ENCODE results near the gene PROSER3. TPM values are rescaled to one million over a fixed set of nuclear protein-coding genes. Genes with fewer than 3 reads are reported as not detected.

PROSER3 gene
- total RNA-seq, 2 donors from 2014 or later: 28.3 to 49.4 TPM

GRCh38 chr19:35775298-35776101 is 17.5 kb downstream of the PROSER3 start, which contains the start of gene ARHGAP33:
Gene ARHGAP33 (plus strand): TSS chr19:35775564. CDS start chr19:35775659, 95 bp downstream.
- DNase-seq (ENCODE audit: low spot score in 2 of 2) (peak; percentile 98 to 100), ATAC-seq (peak; percentile 97 to 98)
- H3K27ac Mint-ChIP-seq: peak within 1 kb of the TSS; percentile 47 to 76
- no peaks in the 10 kb centered on the region for H3K9me3 Mint-ChIP-seq
- H3K36me3 Mint-ChIP-seq: no peaks in the 10 kb centered on the region

DNA sequence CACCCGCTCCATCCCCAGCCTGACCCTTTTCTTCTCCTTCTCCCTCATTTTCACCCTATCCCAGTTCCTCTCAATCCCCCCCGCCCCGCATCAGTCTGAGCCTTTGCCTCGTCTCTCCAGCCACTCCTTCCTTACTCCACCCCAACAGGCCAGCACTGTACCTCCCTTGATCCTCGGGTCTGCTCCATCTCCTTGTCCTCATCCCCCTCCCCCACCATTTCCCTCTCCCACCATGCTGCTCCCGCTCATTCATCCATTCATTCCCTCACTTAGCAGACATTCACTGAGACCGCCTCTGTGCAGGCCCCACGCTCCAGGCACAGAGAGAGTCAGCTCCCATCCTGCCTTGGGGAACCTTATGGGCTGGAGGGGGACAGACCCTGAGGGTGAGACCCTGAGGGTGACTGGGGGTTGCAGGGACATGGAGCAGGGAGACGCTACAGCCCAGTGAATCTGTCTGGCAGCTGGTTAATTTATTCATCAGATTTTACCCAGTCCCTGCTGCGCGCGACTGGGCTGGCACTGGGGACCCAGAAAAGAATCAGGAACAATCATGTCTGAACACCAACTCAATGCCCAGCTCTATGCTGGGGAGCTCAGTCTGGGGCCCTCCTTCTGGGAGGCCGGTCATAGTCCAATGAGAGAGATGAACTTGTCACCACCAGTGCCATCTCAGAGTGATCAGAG is 18.3 kb downstream of the PROSER3 start:
- no peaks in the 10 kb centered on the region for H3K9me3 Mint-ChIP-seq
- peak overlapping the region; percentile 6 to 47 for H3K27ac Mint-ChIP-seq

DNA sequence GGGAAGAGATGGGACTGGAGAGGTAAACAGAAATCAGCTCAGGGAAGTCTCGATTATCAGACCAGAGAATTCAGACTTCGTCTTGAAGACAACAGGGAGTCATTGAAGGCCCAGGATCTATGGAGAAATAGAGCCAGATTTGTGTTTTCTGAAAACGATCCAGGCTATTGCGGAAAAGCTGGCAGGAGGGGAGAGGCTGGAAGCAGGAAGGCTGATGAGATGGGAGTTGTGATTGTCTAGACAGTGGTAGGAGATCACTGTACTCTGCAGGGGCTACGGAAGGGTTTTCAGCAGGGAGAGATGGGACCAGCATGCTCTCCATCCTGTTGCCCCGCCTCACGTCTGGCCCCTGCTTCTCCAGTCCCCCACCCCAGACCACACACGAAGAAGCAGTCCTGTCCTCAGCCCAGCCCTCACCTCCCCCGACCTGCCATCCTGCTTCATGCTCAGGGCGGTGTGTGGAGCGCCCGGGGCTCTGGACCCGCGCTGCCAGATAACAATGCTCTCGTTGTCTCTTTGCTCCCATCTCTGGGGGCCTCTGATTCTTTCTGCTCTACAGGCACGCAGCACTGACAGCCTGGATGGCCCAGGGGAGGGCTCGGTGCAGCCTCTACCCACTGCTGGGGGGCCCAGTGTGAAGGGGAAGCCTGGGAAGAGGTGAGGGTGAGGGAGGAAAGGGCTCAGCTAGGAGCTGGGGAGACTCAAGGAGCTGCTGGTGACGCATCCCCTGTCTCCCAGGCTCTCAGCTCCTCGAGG is 19.3 kb downstream of the PROSER3 start:
- H3K27ac Mint-ChIP-seq: peak overlapping the region in 1 of 2 donors; percentile 6
- DNase-seq (ENCODE audit: low spot score in 2 of 2): peak in 1 of 2 donors; percentile 43
- no peaks in the 10 kb centered on the region for H3K9me3 Mint-ChIP-seq
- ATAC-seq: no peak
- H3K36me3 Mint-ChIP-seq: no peaks in the 10 kb centered on the region

More for the DNA sequence above, 18.3 kb downstream of the PROSER3 start:
- DNase-seq (ENCODE audit: low spot score in 2 of 2) (peak in 1 of 2 donors; percentile 53), ATAC-seq (no peak)
- H3K36me3 Mint-ChIP-seq: no peaks in the 10 kb centered on the region

GRCh38 chr19:35777961-35778360 is 20.0 kb downstream of the PROSER3 start:
- ATAC-seq: no peak
- Mint-ChIP-seq H3K9me3 (no peaks in the 10 kb centered on the region), H3K36me3 (no peaks in the 10 kb centered on the region), H3K27ac (no peak overlapping the region)
- DNase-seq (ENCODE audit: low spot score in 2 of 2): no peak

DNA sequence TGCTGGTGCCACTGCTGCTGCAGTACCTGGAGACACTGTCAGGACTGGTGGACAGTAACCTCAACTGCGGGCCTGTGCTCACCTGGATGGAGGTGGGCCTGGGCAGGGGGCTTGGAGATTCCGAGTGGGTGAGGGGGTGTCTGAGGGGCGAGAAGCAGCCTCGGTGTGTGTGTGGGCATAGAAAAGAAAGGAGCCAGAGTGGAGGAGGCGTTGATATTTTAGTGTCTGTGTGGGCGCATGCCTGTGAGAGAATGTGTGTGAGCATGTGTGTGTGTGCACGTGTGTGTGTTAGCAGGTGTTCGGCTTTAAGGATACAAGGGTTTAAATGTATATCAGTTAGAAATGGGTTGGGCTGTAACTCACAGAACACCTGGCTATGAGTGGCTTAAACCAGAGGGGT is 21.1 kb downstream of the PROSER3 start:
- Mint-ChIP-seq H3K9me3 (no peaks in the 10 kb centered on the region), H3K36me3 (no peaks in the 10 kb centered on the region), H3K27ac (no peak overlapping the region)
- DNase-seq (ENCODE audit: low spot score in 2 of 2) (no peak), ATAC-seq (no peak)

- Mint-ChIP-seq H3K9me3 (no peaks in the 10 kb centered on the region), H3K36me3 (no peaks in the 10 kb centered on the region)
- DNase-seq (ENCODE audit: low spot score in 2 of 2): no peak
These were observed 22.1 kb downstream of the PROSER3 start for GRCh38 chr19:35780058-35780457.

GRCh38 chr19:35780717-35781116 is 22.7 kb downstream of the PROSER3 start:
- Mint-ChIP-seq H3K36me3 (no peaks in the 10 kb centered on the region), H3K9me3 (no peaks in the 10 kb centered on the region), H3K27ac (no peak overlapping the region)
- no peak for ATAC-seq
- DNase-seq (ENCODE audit: low spot score in 2 of 2): no peak

More at GRCh38 chr19:35780058-35780457, 22.1 kb downstream of the PROSER3 start:
- no peak for ATAC-seq
- no peak overlapping the region for H3K27ac Mint-ChIP-seq

- no peak overlapping the region for H3K27ac Mint-ChIP-seq
- DNase-seq (ENCODE audit: low spot score in 2 of 2) (no peak), ATAC-seq (no peak)
- H3K9me3 Mint-ChIP-seq: no peaks in the 10 kb centered on the region
- no peaks in the 10 kb centered on the region for H3K36me3 Mint-ChIP-seq
These were observed 23.7 kb downstream of the PROSER3 start for GRCh38 chr19:35781650-35782049.

- no peak for ATAC-seq
- DNase-seq (ENCODE audit: low spot score in 2 of 2): no peak
- Mint-ChIP-seq H3K36me3 (no peaks in the 10 kb centered on the region), H3K27ac (no peak overlapping the region), H3K9me3 (no peaks in the 10 kb centered on the region)
These were observed 24.6 kb downstream of the PROSER3 start for GRCh38 chr19:35782589-35782988.

DNA sequence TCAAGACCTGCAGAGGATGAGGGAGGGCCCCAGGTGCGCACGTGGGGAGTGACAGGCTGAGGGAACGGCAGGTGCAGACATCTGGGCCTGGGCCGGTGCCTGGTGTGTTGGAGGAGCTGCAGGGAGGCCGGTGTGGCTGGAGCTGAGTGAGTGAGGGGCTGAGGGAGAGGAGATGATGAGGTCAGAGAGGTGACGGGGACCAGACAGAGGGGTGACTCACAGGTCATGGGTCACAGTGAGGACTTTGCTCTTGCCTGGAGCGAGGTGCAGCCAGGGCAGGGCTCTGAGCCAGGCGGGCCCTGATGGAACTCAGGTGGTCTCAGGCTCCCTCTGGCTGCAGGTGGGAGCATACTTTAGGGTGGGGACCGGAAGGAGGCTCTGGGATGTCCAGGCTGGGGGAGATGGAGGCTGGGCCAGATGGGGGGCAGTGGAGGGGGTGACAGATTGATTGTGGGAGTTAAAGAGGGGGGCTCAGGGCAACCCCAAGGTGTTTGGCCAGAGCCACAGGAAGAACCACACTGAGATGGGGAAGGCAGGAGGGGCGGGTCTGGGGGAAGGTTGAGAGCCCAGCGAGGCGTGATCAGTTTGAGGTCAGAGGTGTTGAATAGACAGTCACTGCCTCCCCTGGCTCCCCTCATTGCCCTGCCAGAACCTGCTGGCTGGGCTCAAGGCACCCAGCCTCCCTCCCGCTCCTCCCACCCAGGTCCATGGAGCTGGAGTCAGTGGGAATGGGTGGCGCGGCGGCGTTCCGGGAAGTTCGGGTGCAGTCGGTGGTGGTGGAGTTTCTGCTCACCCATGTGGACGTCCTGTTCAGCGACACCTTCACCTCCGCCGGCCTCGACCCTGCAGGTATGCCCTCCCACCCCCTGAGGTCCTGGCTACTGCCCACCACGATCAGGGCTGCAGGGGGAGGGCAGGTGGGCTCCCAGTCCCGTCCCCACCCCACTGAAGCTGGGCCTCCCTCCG is 25.8 kb downstream of the PROSER3 start:
- no peaks in the 10 kb centered on the region for H3K9me3 Mint-ChIP-seq
- ATAC-seq: peak in 1 of 2 donors; percentile 25

GRCh38 chr19:35784503-35785338 is 26.7 kb downstream of the PROSER3 start:
- Mint-ChIP-seq H3K9me3 (no peaks in the 10 kb centered on the region), H3K36me3 (no peaks in the 10 kb centered on the region), H3K27ac (no peak overlapping the region)
- DNase-seq (ENCODE audit: low spot score in 2 of 2): no peak
- ATAC-seq: no peak

More for the DNA sequence above, 25.8 kb downstream of the PROSER3 start:
- peak overlapping the region in 1 of 2 donors; percentile 5 for H3K27ac Mint-ChIP-seq
- H3K36me3 Mint-ChIP-seq: no peaks in the 10 kb centered on the region
- no peak for DNase-seq (ENCODE audit: low spot score in 2 of 2)

- no peak for ATAC-seq
- Mint-ChIP-seq H3K36me3 (no peaks in the 10 kb centered on the region), H3K9me3 (no peaks in the 10 kb centered on the region), H3K27ac (no peak overlapping the region)
- no peak for DNase-seq (ENCODE audit: low spot score in 2 of 2)
These were observed 27.3 kb downstream of the PROSER3 start for GRCh38 chr19:35785339-35785627.

DNA sequence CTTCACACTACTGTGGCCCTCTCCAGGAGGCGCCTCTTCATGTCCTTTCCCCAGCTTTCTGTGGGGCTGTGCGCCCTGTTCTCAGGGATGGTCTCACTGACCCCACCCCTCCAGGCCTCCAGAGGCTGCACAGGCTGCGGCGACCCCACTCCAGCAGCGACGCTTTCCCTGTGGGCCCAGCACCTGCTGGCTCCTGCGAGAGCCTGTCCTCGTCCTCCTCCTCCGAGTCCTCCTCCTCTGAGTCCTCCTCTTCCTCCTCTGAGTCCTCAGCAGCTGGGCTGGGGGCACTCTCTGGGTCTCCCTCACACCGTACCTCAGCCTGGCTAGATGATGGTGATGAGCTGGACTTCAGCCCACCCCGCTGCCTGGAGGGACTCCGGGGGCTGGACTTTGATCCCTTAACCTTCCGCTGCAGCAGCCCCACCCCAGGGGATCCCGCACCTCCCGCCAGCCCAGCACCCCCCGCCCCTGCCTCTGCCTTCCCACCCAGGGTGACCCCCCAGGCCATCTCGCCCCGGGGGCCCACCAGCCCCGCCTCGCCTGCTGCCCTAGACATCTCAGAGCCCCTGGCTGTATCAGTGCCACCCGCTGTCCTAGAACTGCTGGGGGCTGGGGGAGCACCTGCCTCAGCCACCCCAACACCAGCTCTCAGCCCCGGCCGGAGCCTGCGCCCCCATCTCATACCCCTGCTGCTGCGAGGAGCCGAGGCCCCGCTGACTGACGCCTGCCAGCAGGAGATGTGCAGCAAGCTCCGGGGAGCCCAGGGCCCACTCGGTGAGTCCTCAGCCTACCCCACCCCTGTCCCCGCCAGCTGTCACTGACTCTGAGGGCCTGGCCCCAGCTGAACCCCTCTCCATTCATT is 28.6 kb downstream of the PROSER3 start:
- H3K9me3 Mint-ChIP-seq: no peaks in the 10 kb centered on the region
- no peak for DNase-seq (ENCODE audit: low spot score in 2 of 2)
- no peak overlapping the region for H3K27ac Mint-ChIP-seq

GRCh38 chr19:35787227-35787799 is 29.3 kb downstream of the PROSER3 start:
- ATAC-seq (no peak), DNase-seq (ENCODE audit: low spot score in 2 of 2) (no peak)
- Mint-ChIP-seq H3K9me3 (no peaks in the 10 kb centered on the region), H3K36me3 (no peaks in the 10 kb centered on the region), H3K27ac (no peak overlapping the region)

More for the DNA sequence above, 28.6 kb downstream of the PROSER3 start:
- no peaks in the 10 kb centered on the region for H3K36me3 Mint-ChIP-seq
- ATAC-seq: no peak

Measured in activated naive CD4-positive, alpha-beta T cell treated with anti-CD3 and anti-CD28 coated beads, Interleukin-2, amount 50 U/mL, for 72 hours (primary cell).